RWPE2 (cell line): Measurements from ENCODE around the gene TPRA1.

Experiments
- ATAC-seq: fragments of 200-7000 bp; cut with Tn5 transposase; 3 replicates; pipeline ENCODE4 v1.9.1; 2021; ENCODE audit warnings: low read depth
- DNase-seq: peaks from one replicate; pipeline ENCODE4 v3.0.0-alpha.2; 2020; ENCODE audit warnings: low spot score
- H3K27ac ChIP-seq: fragments of 450-650 bp; 2 replicates; pipeline ENCODE4 v1.5.1; 2017; ENCODE audit warnings: mild to moderate bottlenecking; ENCODE audit not compliant: poor library complexity, severe bottlenecking
- H3K27me3 ChIP-seq: fragments of 250-450 bp; sonication (Bioruptor Pico); 2 replicates; pipeline ENCODE4 v1.5.1; 2021; ENCODE audit warnings: mild to moderate bottlenecking, moderate library complexity; ENCODE audit not compliant: insufficient read depth, poor library complexity, severe bottlenecking
- H3K36me3 ChIP-seq: fragments of 250-450 bp; sonication (Bioruptor Pico); 2 replicates; pipeline ENCODE4 v1.5.1; 2020; ENCODE audit warnings: low read depth, mild to moderate bottlenecking, moderate library complexity
- H3K4me1 ChIP-seq: fragments of 250-450 bp; sonication (Bioruptor Pico); 2 replicates; pipeline ENCODE4 v1.5.1; 2021; ENCODE audit warnings: mild to moderate bottlenecking, moderate library complexity; ENCODE audit not compliant: insufficient read depth, poor library complexity, severe bottlenecking
- H3K4me3 ChIP-seq: fragments of 250-450 bp; sonication (Bioruptor Pico); 2 replicates; pipeline ENCODE4 v1.5.1; 2021; ENCODE audit warnings: mild to moderate bottlenecking, moderate library complexity; ENCODE audit not compliant: severe bottlenecking
- H3K9me3 ChIP-seq: fragments of 250-450 bp; sonication (Bioruptor Pico); 2 replicates; pipeline ENCODE4 v1.5.1; 2021; ENCODE audit warnings: mild to moderate bottlenecking, moderate library complexity; ENCODE audit not compliant: severe bottlenecking
- CTCF ChIP-seq: fragments of 450-650 bp; IDR thresholded peaks from one replicate; pipeline ENCODE4 v1.5.1; 2017; ENCODE audit warnings: mild to moderate bottlenecking, moderate library complexity; ENCODE audit not compliant: poor library complexity, severe bottlenecking

The TPRA1 gene

DNA sequence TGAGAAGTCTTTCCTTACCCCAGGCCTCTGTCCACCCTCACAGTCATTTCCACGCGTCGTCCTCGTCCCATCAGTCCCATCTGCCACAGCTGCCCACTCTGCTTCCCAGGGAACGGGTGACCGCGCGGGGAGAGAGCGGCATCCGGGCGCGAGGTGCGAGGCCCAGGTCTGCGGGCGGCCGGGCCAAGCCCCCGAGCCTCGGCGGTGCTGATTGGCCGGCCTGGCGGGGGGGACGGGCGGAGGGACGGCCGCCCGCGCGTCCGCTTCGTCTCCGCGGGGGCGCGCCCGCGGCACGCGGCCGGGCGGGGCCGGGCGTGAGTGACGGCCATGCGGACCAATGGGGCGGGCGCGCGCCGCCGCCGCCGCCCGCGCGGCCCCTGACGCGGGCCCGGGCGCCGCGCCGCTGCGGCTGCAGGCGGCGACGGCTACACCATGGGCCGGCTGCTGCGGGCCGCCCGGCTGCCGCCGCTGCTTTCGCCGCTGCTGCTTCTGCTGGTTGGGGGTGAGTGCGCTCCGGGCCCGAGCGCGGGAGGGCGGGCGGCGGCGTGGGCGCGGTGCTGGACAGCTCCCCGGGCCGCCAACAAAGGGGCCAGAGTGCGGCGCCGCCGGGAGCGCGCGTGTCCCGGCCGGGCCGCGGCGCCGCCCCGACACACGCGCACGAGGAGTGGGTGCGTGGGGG, 38.4 kb upstream of the TPRA1 start, which contains the start of gene PODXL2:
Gene PODXL2, plus strand, starts transcription at position 398 of the 679 bp plus-strand sequence. Its CDS starts 35 bp downstream, at position 433.
- peak; percentile 64 for ATAC-seq
- peak within 1 kb of the TSS; percentile 64 for H3K4me3 ChIP-seq
- H3K36me3 ChIP-seq: no peaks in the 10 kb centered on the region
- H3K27me3 ChIP-seq: peaks cover 12% of the 10 kb centered on the region
- no peak within 1 kb of the TSS for H3K27ac ChIP-seq
- no peaks in the 10 kb centered on the region for H3K9me3 ChIP-seq
- no peak for DNase-seq
- H3K4me1 ChIP-seq: no peaks in the 10 kb centered on the region
- TF ChIP-seq CTCF: no peak

GRCh38 chr3:127628426-127628787, 37.9 kb upstream of the TPRA1 start:
- Histone ChIP-seq H3K36me3 (no peaks in the 10 kb centered on the region), H3K27ac (no peak overlapping the region), H3K27me3 (peaks cover 12% of the 10 kb centered on the region), H3K4me1 (no peaks in the 10 kb centered on the region), H3K4me3 (no peak overlapping the region), H3K9me3 (no peaks in the 10 kb centered on the region)
- ATAC-seq (no peak), DNase-seq (no peak)
- TF ChIP-seq CTCF: no peak

- H3K9me3 ChIP-seq: no peaks in the 10 kb centered on the region
- H3K27me3 ChIP-seq: peaks cover 12% of the 10 kb centered on the region
- no peak for TF ChIP-seq CTCF
- no peaks in the 10 kb centered on the region for H3K4me1 ChIP-seq
- ATAC-seq (peak; percentile 43; the same call in 2 of the 3 replicates), DNase-seq (no peak)
- peaks cover 16% of the 10 kb centered on the region for H3K36me3 ChIP-seq
- H3K27ac ChIP-seq: no peak overlapping the region
- no peak overlapping the region for H3K4me3 ChIP-seq
Measured at GRCh38 chr3:127625821-127626220, 35.3 kb upstream of the TPRA1 start.

DNA sequence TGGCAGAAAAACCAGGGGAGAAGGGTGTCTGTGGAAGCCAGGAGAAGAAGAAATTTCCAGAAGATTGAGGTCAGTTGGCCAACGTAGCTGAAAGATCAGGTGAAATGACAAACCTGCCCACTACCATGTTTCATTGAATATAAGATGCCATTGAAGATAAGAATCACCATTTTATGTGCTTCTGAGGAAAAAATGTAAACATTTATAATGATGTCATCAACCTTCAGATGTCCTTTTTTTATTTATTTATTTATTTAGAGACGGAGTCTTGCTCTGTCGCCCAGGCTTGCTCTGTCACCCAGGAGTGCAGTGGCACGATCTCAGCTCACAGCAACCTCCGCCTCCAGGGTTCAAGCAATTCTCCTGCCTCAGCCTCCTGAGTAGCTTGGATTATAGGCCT, 33.5 kb upstream of the TPRA1 start:
- H3K9me3 ChIP-seq: no peaks in the 10 kb centered on the region
- DNase-seq (no peak), ATAC-seq (no peak)
- H3K4me1 ChIP-seq: no peaks in the 10 kb centered on the region
- peaks cover 32% of the 10 kb centered on the region for H3K36me3 ChIP-seq
- no peak for TF ChIP-seq CTCF
- H3K27ac ChIP-seq: no peak overlapping the region
- peaks cover 12% of the 10 kb centered on the region for H3K27me3 ChIP-seq
- H3K4me3 ChIP-seq: no peak overlapping the region
